GM21786 (cell line): ENCODE data around the gene YWHAQ.
"Not testable (repeated sequence)": the region's sequence is repeated elsewhere in the genome, so short reads cannot be mapped to it uniquely, and the experiment has no call there.

Source experiments
- ATAC-seq: cut with Tn5 transposase; IDR thresholded peaks from one replicate; pipeline ENCODE4 v1.9.1; 2021; ENCODE audit not compliant: unreplicated experiment

YWHAQ gene

GRCh38 chr2:9631878-9632700 is 1.3 kb upstream of the YWHAQ start:
- ATAC-seq = no peak

DNA sequence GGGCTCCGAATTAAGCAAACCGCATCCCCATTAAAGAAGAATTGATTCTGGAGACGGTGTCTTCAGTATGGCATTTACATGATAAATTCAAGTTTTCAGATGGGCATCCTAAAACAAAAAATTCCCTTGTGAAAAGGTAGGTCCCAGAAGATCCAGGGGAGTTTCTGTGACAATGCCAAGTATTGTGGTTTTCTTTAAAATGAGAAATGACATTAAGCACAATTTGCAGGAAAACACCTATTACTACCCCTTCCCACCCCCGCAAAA is 689 bp upstream of the YWHAQ start:
- ATAC-seq = no peak

- peak; percentile 37 for ATAC-seq
Measured at GRCh38 chr2:9630117-9630735, 571 bp downstream of the YWHAQ start.

- ATAC-seq = no peak
Measured at GRCh38 chr2:9629222-9630116, 1.3 kb downstream of the YWHAQ start.

DNA sequence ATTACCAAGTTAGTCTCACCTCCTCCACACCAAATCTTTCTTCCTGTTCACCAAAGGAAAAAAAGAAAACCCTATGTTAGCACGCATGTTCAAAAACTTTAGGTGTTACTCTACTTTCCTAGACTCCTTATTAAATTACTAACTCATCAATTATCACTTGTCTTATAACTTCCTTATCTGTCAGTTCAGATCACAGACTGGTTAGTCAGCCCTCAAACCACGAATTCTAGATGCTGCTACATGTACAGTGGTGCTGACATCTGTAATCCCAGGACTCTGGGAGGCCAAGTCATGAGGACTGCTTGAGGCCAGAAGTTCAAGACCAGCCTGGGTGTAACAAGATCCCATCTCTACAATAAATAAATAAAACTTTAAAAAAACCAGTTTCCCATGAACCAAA is 3.5 kb downstream of the YWHAQ start:
- ATAC-seq = no peak

GRCh38 chr2:9623151-9623550 is 7.6 kb downstream of the YWHAQ start:
- no peak for ATAC-seq

GRCh38 chr2:9621655-9622054 is 9.1 kb downstream of the YWHAQ start:
- not testable (repeated sequence) for ATAC-seq

GRCh38 chr2:9618410-9618809 is 12.4 kb downstream of the YWHAQ start:
- peak; percentile 86 for ATAC-seq

GRCh38 chr2:9617749-9618148 is 13.0 kb downstream of the YWHAQ start:
- no peak for ATAC-seq

DNA sequence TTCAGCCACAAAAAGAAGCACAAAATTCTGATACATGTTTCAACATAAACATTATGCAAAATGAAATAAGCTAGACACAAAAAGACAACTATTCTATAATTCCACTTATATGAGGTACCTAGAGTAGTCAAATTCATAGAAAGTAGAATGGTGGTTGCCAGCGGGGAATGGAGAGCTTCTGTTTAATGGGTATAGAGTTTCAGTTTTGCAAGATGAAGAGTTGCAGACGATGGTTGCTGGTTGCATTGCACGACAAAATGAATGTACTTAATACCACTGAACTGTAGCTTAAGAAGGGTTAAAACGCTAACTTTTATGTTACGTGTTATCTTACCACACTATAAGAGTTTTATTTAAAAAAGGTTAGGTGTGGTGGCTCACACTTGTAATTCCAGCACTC is 13.5 kb downstream of the YWHAQ start:
- ATAC-seq = no peak

DNA sequence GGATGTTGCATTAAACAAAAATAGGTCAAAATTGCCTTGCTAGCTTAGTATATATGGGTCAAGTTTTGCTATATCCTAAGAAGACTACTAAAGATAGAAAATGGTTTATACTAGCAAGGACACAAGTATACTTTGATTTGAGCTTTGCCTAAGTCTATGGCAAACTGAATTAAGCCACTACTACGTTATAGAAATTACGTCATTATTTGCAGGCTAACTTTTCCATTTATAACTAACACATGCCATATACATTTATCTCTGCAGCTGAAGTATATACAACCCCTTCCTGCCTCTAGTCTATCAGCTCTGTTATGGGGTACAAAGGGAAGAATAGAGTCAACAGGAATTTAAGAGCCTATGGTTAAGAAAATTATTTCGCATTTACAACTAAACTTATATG is 16.2 kb downstream of the YWHAQ start:
- ATAC-seq = no peak

- no peak for ATAC-seq
Measured at GRCh38 chr2:9613291-9613690, 17.5 kb downstream of the YWHAQ start.

DNA sequence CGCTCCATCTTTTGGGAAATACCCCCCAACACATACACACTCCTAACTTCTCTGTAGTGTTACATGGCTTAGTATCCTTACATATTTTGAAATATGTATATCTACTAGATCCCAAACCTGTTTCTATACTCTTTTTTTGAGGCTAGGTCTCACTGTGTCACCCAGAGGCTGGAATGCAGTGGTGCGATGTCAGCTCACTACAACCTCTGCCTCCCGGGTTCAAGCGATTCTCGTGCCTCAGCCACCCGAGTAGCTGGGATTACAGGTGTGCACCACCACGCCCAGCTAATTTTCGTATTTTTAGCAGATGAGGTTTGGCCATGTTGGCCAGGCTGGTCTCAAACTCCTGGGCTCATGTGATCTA is 19.3 kb downstream of the YWHAQ start:
- ATAC-seq = not testable (repeated sequence)

DNA sequence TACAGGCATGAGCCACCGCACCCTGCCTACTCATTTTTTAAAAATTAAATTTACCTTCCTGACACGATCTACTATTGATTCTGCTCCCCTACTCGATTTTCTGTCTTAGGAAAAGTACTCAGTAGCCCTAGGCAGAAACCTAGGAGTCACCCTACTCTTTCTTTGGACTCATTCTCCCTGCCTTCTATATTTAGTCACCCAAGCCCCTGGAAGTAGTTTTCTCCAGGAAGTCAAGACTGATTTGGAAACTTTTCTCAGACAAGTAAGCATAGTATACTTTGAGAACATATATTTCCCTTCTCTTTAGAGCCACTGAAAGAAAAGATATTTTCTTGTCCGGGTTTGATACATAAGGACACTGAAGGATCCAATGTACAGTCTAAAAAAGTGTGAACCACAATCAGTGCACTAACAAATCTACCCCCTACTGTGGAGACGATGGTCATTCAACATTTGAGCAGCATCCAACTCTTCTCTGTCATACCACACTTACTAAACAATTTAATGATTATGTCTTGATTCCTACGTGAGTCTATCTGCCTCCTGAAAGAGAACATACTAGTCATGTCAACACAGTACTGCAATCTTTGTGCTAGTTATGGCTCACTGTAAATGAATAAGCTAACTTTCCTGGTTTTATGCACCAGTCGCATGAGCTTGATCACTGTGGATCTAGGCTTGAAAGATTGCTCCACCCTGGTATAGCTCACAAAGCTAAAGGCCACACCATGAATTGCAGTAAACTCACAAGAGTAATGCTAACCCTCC is 19.8 kb downstream of the YWHAQ start:
- ATAC-seq = no peak

- ATAC-seq = not testable (repeated sequence)
Measured at GRCh38 chr2:9608491-9608890, 22.3 kb downstream of the YWHAQ start.

DNA sequence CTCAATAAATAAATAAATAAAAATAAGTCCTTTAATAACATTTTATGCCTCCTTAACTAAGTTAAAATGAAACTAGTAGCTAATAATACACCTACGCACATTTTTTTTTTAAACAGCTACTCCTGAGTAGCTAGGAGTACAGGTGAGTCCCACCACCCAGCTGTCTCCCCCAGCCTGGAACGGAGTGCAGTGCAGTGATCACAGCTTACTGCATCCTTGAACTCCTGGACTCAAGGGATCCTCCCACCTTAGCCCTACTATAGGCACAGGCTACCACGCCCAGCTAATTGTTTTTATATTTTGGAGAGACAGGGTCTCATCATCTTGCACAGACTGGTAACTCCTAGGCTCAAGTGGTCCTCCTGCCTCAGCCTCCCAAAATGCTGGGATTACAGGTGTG is 28.4 kb downstream of the YWHAQ start:
- no peak for ATAC-seq

DNA sequence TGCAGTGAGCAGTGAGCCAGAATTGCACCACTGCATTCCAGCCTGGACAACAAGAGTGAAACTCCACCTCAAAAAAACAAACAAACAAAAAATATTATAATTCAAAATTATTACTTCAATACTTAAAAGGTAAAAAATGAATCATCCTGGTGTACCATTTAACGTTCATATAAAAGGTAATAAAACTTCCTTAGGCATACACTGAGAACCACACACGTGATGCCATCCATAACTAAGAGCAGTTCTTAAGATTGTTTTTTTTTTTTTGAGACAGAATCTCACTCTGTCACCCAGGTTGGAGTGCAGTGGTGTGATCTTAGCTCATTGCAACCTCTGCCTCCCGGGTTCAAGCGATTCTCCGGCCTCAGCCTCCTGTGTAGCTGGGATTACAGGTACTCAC is 29.4 kb downstream of the YWHAQ start:
- ATAC-seq = no peak

DNA sequence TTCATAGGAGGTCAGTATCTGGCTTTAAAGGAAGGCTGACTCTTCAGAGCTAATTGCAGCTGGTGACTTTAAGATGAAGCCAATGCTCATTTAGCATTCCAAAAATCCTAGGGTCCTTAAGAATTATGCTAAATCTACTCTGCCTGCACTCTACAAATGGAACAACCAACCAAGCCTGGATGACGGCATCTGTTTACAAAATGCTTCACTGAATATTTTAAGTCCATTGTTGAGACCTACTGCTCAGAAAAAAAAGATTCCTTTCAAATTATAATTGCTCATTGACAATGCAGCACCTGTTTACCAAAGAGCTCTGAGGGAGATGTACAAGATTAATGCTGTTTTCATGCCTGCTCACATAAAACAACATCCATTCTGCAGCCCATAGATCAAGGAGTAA is 31.4 kb downstream of the YWHAQ start:
- ATAC-seq = no peak

- no peak for ATAC-seq
Measured at GRCh38 chr2:9596621-9597311, 34.0 kb downstream of the YWHAQ start.

GRCh38 chr2:9595746-9596145 is 35.1 kb downstream of the YWHAQ start:
- ATAC-seq = no peak

- ATAC-seq = not testable (repeated sequence)
Measured at GRCh38 chr2:9595256-9595655, 35.5 kb downstream of the YWHAQ start.
